Lower lobe of right lung (tissue), 2 donors: ENCODE results near the gene TP53INP2. TPM values are rescaled to one million over a fixed set of nuclear protein-coding genes. Genes with fewer than 3 reads are reported as not detected.

Experiments
- ATAC-seq, 2 donors: fragments of 200-7000 bp; cut with Tn5 transposase; one replicate each; pipeline ENCODE4 v1.9.1; 2020 to 2022; ENCODE audit warnings: mild to moderate bottlenecking in 2 of 2, moderate library complexity in 2 of 2
- DNase-seq: peaks from one replicate; pipeline ENCODE4 v3.0.0-alpha.2; 2020
- H3K27ac ChIP-seq: fragments of 200-600 bp; one replicate; pipeline ENCODE4 v1.8.0; 2022
- H3K27me3 ChIP-seq: fragments of 200-600 bp; one replicate; pipeline ENCODE4 v1.8.0; 2022; ENCODE audit warnings: low read depth
- H3K36me3 ChIP-seq: fragments of 200-600 bp; one replicate; pipeline ENCODE4 v1.8.0; 2022; ENCODE audit warnings: mild to moderate bottlenecking
- H3K4me1 ChIP-seq: fragments of 200-600 bp; one replicate; pipeline ENCODE4 v1.8.0; 2022
- H3K4me3 ChIP-seq: fragments of 200-600 bp; one replicate; pipeline ENCODE4 v1.8.0; 2022; ENCODE audit warnings: mild to moderate bottlenecking
- H3K9me3 ChIP-seq: fragments of 200-600 bp; one replicate; pipeline ENCODE4 v1.8.0; 2022
- intact Hi-C: fragments of 100-400 bp; cut with DNase I; formaldehyde crosslinking; loops from one replicate; pipeline ENCODE4 v1.11.0; 2022
- total RNA-seq: library from RNA; stranded (reverse); fragmentation: NEBNext Ultra II Directional; extraction: Animal tissue kit (Norgen Biotek cat#: 25700); gene quantifications from one replicate; pipeline ENCODE4 v1.2.1, GENCODE V29; 2021
- TF ChIP-seq, protein P1 (sequence below): fragments of 200-600 bp; IDR thresholded peaks from one replicate; pipeline ENCODE4 v1.8.0; 2022; ENCODE audit warnings: antibody characterized with exemption, mild to moderate bottlenecking
- donor health status: DM: no; HTN: yes; CAD: no; lungs with severe emphysema.

The TP53INP2 gene
- total RNA-seq, 1 donor from 2014 or later, result 13.6 TPM

DNA sequence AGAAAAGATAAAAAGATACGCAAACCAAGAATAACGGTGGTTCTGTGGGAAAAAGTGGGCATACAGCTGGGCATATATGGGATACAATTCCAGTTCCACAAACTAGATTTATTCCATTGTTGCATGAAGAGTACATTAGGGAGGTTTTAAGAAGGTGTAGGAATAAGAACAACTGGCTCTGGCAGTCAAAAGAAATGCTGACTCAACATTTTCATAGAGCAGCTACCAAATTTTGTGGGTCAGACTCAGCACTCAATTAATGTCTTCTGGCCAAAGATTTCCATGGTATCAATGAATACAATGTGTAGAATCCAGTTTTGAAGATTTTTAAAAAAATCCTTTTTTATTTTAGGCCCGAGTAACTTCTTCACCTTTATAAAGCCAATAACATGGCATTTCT lies 40.2 kb downstream of the TP53INP2 start:
- DNase-seq, result no peak

DNA sequence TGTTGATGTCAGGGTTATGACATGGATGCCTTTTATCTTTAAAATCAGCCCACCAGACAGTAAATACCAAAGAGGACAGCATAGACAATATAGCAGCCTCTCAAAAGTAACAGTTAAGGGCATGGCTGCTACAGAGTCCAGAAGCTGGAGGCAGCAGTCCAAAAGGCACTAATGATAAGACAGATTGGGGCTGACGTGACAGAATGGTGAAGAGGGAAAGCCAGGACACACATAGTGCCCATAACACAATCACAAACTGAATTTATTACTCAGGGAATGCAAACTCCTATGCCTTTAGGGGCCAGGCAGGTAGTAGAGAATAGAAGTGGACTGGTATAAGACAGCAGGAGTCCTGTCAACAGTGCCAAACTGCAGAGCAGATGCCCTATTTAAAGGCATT lies 40.7 kb downstream of the TP53INP2 start:
- Histone ChIP-seq H3K4me3 (no peak overlapping the region), H3K36me3 (peaks cover 96% of the 10 kb centered on the region), H3K27ac (no peak overlapping the region), H3K9me3 (no peaks in the 10 kb centered on the region), H3K27me3 (no peaks in the 10 kb centered on the region), H3K4me1 (no peaks in the 10 kb centered on the region)
- DNase-seq (no peak), ATAC-seq (no peak)
- intact Hi-C loops, result no loop called here
- TF ChIP-seq, protein P1, sequence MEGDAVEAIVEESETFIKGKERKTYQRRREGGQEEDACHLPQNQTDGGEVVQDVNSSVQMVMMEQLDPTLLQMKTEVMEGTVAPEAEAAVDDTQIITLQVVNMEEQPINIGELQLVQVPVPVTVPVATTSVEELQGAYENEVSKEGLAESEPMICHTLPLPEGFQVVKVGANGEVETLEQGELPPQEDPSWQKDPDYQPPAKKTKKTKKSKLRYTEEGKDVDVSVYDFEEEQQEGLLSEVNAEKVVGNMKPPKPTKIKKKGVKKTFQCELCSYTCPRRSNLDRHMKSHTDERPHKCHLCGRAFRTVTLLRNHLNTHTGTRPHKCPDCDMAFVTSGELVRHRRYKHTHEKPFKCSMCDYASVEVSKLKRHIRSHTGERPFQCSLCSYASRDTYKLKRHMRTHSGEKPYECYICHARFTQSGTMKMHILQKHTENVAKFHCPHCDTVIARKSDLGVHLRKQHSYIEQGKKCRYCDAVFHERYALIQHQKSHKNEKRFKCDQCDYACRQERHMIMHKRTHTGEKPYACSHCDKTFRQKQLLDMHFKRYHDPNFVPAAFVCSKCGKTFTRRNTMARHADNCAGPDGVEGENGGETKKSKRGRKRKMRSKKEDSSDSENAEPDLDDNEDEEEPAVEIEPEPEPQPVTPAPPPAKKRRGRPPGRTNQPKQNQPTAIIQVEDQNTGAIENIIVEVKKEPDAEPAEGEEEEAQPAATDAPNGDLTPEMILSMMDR, result no peak

More for the DNA sequence above, 40.2 kb downstream of the TP53INP2 start:
- no peak for ATAC-seq
- TF ChIP-seq, protein P1, result no peak
- H3K9me3 ChIP-seq, result no peaks in the 10 kb centered on the region
- H3K4me1 ChIP-seq, result no peaks in the 10 kb centered on the region
- no peaks in the 10 kb centered on the region for H3K27me3 ChIP-seq
- H3K4me3 ChIP-seq, result no peak overlapping the region
- intact Hi-C loops, result no loop called here
- peaks cover 96% of the 10 kb centered on the region for H3K36me3 ChIP-seq
- H3K27ac ChIP-seq, result no peak overlapping the region

DNA sequence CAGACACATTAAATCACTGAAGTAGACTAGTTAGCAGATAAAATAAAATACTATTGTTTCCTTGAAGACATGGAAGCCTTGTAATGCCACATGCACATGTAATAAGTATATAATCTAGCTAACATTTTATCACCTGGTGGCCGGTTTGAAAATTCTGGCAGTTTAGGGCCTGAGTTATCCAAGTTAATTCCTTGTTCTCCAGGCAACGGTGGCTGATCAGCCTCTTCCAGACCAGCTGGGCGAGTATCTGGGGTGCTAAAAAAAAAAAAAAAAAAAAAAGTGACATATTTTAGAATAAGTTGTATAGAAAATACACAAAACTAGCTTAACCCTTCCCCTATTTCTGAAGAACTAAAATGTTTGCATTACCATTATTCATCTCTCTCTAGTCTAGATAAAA lies 42.5 kb downstream of the TP53INP2 start:
- TF ChIP-seq, protein P1, result no peak
- H3K4me1 ChIP-seq, result no peaks in the 10 kb centered on the region

DNA sequence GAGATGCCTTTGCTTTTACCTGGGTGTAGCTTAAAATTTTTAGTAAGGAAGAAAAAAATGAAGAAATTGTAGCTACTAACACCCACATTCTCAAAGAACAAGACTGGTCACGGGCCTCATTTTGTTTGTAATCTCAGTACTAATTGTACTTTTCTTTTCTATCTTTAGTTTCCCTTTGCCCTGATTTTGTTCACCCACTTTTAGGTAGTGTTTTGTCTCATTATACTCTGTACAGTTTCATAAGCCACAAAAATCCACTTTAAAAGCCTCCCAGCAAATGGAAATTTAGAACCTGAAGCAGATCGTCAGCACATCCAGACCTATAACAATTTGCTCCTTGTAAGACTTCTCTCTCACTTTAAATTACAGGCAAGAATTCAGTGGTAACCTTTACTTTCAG lies 43.3 kb downstream of the TP53INP2 start:
- H3K36me3 ChIP-seq, result peaks cover 95% of the 10 kb centered on the region
- TF ChIP-seq, protein P1, result no peak

More for the DNA sequence above, 42.5 kb downstream of the TP53INP2 start:
- no peak overlapping the region for H3K27ac ChIP-seq
- H3K4me3 ChIP-seq, result no peak overlapping the region
- intact Hi-C loops, result no loop called here
- H3K27me3 ChIP-seq, result no peaks in the 10 kb centered on the region
- no peaks in the 10 kb centered on the region for H3K9me3 ChIP-seq
- no peak for DNase-seq
- peaks cover 95% of the 10 kb centered on the region for H3K36me3 ChIP-seq
- no peak for ATAC-seq

DNA sequence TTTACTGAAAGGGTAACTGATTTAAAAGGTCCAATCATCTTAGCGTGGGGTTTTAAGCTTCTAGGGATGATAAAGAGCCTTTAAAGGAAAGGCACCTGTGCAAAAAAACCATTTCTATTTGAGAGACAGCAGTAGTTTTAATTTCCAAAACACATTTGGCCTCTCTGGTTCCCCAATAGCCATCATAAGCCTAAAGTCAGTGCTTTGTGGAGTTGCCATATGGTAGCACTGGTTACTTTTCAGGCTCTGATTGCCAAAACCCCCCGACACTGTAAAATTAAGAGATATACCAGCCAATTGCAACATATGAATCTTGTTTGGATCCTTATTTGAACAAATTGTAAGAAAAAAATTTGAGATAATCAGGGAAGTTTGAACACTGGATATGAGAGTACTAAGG lies 44.6 kb downstream of the TP53INP2 start:
- peaks cover 94% of the 10 kb centered on the region for H3K36me3 ChIP-seq
- no peak for ATAC-seq
- intact Hi-C loops, result no loop called here

More for the DNA sequence above, 43.3 kb downstream of the TP53INP2 start:
- DNase-seq (no peak), ATAC-seq (no peak)
- intact Hi-C loops, result no loop called here
- Histone ChIP-seq H3K4me1 (no peaks in the 10 kb centered on the region), H3K27me3 (no peaks in the 10 kb centered on the region), H3K9me3 (no peaks in the 10 kb centered on the region), H3K27ac (no peak overlapping the region), H3K4me3 (no peak overlapping the region)

More for the DNA sequence above, 44.6 kb downstream of the TP53INP2 start:
- TF ChIP-seq, protein P1, result no peak
- Histone ChIP-seq H3K27me3 (no peaks in the 10 kb centered on the region), H3K27ac (no peak overlapping the region), H3K4me3 (no peak overlapping the region), H3K9me3 (no peaks in the 10 kb centered on the region), H3K4me1 (no peaks in the 10 kb centered on the region)
- DNase-seq, result no peak
